Measurements from ENCODE around the gene POU6F2.

GRCh38 chr7:38928506-38928905, 49.2 kb upstream of the POU6F2 start:
- TF ChIP-seq POLR2A (IDR thresholded peaks at IDR 0.05) (no peak), CTCF (IDR thresholded peaks at IDR 0.05) (no peak)
